GM12878 (cell line): ENCODE data around the gene MLKL. TPM values are rescaled to one million over a fixed set of nuclear protein-coding genes. Genes with fewer than 3 reads are reported as not detected.

Experiments used
- ATAC-seq: fragments of 200-7000 bp; cut with Tn5 transposase; 3 replicates; pipeline ENCODE4 v1.9.1; 2020; ENCODE audit warnings: mild to moderate bottlenecking, moderate library complexity
- BruUV-seq: library from RNA; stranded (reverse); fragments of 400-500 nt; replicated peaks from 2 replicates; lab custom pipeline; 2021; lab: Mats Ljungman, UMichigan
- CTCF ChIA-PET: fragments of 300-600 bp; sonication (Branson Sonifier 250); formaldehyde crosslinking; extraction: SDS; loops from one replicate; lab custom pipeline; 2021; ENCODE audit warnings: inconsistent platforms; lab: Yijun Ruan, JAX
- POLR2A ChIA-PET: fragments of 350-600 bp; formaldehyde crosslinking; extraction: SDS; loops from one replicate; lab custom pipeline; 2021; ENCODE audit warnings: inconsistent platforms; lab: Charles Lee
- RAD21 ChIA-PET: fragments of 300-600 bp; sonication (Branson Sonifier 250); formaldehyde crosslinking; loops from one replicate; lab custom pipeline; 2023; ENCODE audit warnings: antibody characterized with exemption; ENCODE audit not compliant: unreplicated experiment; lab: Charles Lee
- SMC1A ChIA-PET: fragments of 300-600 bp; sonication (Branson Sonifier 250); formaldehyde crosslinking; loops from one replicate; lab custom pipeline; 2023; ENCODE audit not compliant: unreplicated experiment, uncharacterized antibody; lab: Charles Lee
- DNase-seq: peaks from one replicate; pipeline ENCODE4 v3.0.0-alpha.2; 2011; ENCODE audit warnings: low read depth, low spot score
- FAIRE-seq: peaks from 3 replicates; lab custom pipeline; 2011; peaks lifted over from hg19 to GRCh38; lab: Jason Lieb, UNC
- H2AFZ ChIP-seq: 2 replicates; pipeline ENCODE4 v1.6.0; 2011; ENCODE audit warnings: low read depth, low read length, control low read depth; ENCODE audit not compliant: control insufficient read depth
- H3K27ac ChIP-seq: 2 replicates; pipeline ENCODE4 v1.5.1; 2011; ENCODE audit warnings: control low read depth; ENCODE audit not compliant: control insufficient read depth, insufficient read depth
- H3K27me3 ChIP-seq, 2 experiments: replicated peaks in 1 of 2; 2 replicates each; pipeline versions ENCODE4 v1.6.0 to v1.6.1; 2011; ENCODE audit warnings: low read length in 1 of 2; ENCODE audit not compliant: control insufficient read depth in 2 of 2, insufficient read depth in 2 of 2
- H3K36me3 ChIP-seq, 2 experiments: 2 replicates each; pipeline ENCODE4 v1.5.1; 2011; ENCODE audit warnings: low read length in 1 of 2; ENCODE audit not compliant: control insufficient read depth in 2 of 2, insufficient read depth in 2 of 2
- H3K4me1 ChIP-seq: 2 replicates; pipeline ENCODE4 v1.6.1; 2011; ENCODE audit warnings: mild to moderate bottlenecking, low read length, moderate library complexity, mixed read lengths; ENCODE audit not compliant: control insufficient read depth, insufficient read depth
- H3K4me2 ChIP-seq: 2 replicates; pipeline ENCODE4 v1.6.0; 2011; ENCODE audit warnings: control low read depth; ENCODE audit not compliant: control insufficient read depth, insufficient read depth
- H3K4me3 ChIP-seq: fragments of 200-600 bp; sonication (generic); 2 replicates; pipeline ENCODE4 v1.5.1; 2016
- H3K79me2 ChIP-seq: 2 replicates; pipeline ENCODE4 v1.6.0; 2011; ENCODE audit warnings: low read length; ENCODE audit not compliant: control insufficient read depth, insufficient read depth
- H3K9ac ChIP-seq: 2 replicates; pipeline ENCODE4 v1.8.0; 2011; ENCODE audit warnings: low read length, control low read depth, mixed read lengths; ENCODE audit not compliant: control insufficient read depth, insufficient read depth
- H3K9me3 ChIP-seq: replicated peaks from 3 replicates; pipeline ENCODE4 v1.5.1; 2011; ENCODE audit warnings: mild to moderate bottlenecking, low read length; ENCODE audit not compliant: control insufficient read depth, insufficient read depth
- H4K20me1 ChIP-seq: 2 replicates; pipeline ENCODE4 v1.6.0; 2011; ENCODE audit not compliant: control insufficient read depth, insufficient read depth
- BHLHE40 ChIP-seq, 2 experiments: fragments of 450-650 bp in 1 of 2; IDR thresholded peaks; 2 replicates each; pipeline ENCODE4 v1.6.1; 2011 to 2017; ENCODE audit warnings: low read depth in 2 of 2, borderline replicate concordance in 1 of 2, improper control_type of control experiment in 1 of 2, low read length in 1 of 2, mild to moderate bottlenecking in 1 of 2
- CREM ChIP-seq: IDR thresholded peaks from 2 replicates; pipeline ENCODE4 v1.6.1; 2014; ENCODE audit warnings: antibody characterized with exemption, low read depth
- KDM1A ChIP-seq: fragments of 200-600 bp; sonication (generic); IDR thresholded peaks from 2 replicates; pipeline ENCODE4 v1.6.1; 2016; ENCODE audit warnings: borderline replicate concordance
- KLF5 ChIP-seq: fragments of 450-650 bp; IDR thresholded peaks from 2 replicates; pipeline ENCODE4 v1.6.1; 2014; ENCODE audit warnings: mild to moderate bottlenecking; ENCODE audit not compliant: partially characterized antibody
- NFYB ChIP-seq: IDR thresholded peaks from 2 replicates; pipeline ENCODE4 v1.6.1; 2011; ENCODE audit warnings: low read depth, mild to moderate bottlenecking, low read length, improper control_type of control experiment, moderate library complexity; ENCODE audit not compliant: insufficient read depth
- POLR2A ChIP-seq: IDR thresholded peaks from 2 replicates; pipeline ENCODE4 v1.6.1; 2011; ENCODE audit warnings: low read depth, mild to moderate bottlenecking, low read length
- POLR2AphosphoS2 ChIP-seq: IDR thresholded peaks from 2 replicates; pipeline ENCODE4 v1.6.1; 2011; ENCODE audit warnings: low read depth, mild to moderate bottlenecking, low read length, improper control_type of control experiment, moderate library complexity
- RAD21 ChIP-seq: IDR thresholded peaks from 2 replicates; pipeline ENCODE4 v1.6.1; 2011; ENCODE audit warnings: mild to moderate bottlenecking, low read depth, low read length, moderate library complexity; ENCODE audit not compliant: insufficient read depth
- YBX1 ChIP-seq: fragments of 450-650 bp; IDR thresholded peaks from 2 replicates; pipeline ENCODE4 v1.6.1; 2016; ENCODE audit warnings: antibody characterized with exemption
- WGBS: methylation state at CpG from one replicate; pipeline ENCODE4 v1.1.6; 2016; ENCODE audit warnings: low lambda C conversion rate; ENCODE audit not compliant: insufficient replicate concordance, insufficient coverage; ENCODE audit errors: missing lambda C conversion rate; 5-methylcytosine and 5-hydroxymethylcytosine counted together
- in situ Hi-C: fragments of 300-500 bp; cut with MboI; formaldehyde crosslinking; loops from 9 replicates; pipeline ENCODE4 v1.14.3; 2018; ENCODE audit warnings: mixed read lengths
- intact Hi-C: fragments of 100-400 bp; cut with micrococcal nuclease; formaldehyde crosslinking; loops from one replicate; pipeline ENCODE4 v1.14.2; 2022; ENCODE audit not compliant: unreplicated experiment
- polyA plus RNA-seq, 11 experiments: library from polyadenylated mRNA; depleted of rRNA in 4 of 11; unstranded in 6 of 11; stranded (reverse) in 5 of 11; fragments of >200 nt; fragmentation: Nextera tagmentation in 4 of 11; fragmentation: Illumina TruSeq in 1 of 11; extraction: Ambion mirVana in 4 of 11; extraction: Trizol in 1 of 11; gene quantifications; 1 replicate in 1 of 11; 2 replicates in 10 of 11; pipeline versions ENCODE4 v1.2.1 to v1.2.3, GENCODE V29; 2011 to 2016; ENCODE audit warnings: inconsistent platforms in 2 of 11, missing spikeins in 2 of 11, low read depth in 1 of 11
- total RNA-seq, 4 experiments: library from RNA; depleted of rRNA in 3 of 4; stranded (reverse); fragments of >200 nt in 3 of 4; fragmentation: Illumina TruSeq in 1 of 4; extraction: Trizol in 1 of 4; gene quantifications; 2 replicates each; pipeline versions ENCODE4 v1.2.1 to v1.2.3, GENCODE V29; 2013 to 2021

The MLKL gene
- total and polyA plus RNA-seq, 10 of the 15 experiments (the other 5 are each of a cell fraction or from before 2014, with no cell fraction given), result 3.8 to 14.5 (median 11.2) TPM

DNA sequence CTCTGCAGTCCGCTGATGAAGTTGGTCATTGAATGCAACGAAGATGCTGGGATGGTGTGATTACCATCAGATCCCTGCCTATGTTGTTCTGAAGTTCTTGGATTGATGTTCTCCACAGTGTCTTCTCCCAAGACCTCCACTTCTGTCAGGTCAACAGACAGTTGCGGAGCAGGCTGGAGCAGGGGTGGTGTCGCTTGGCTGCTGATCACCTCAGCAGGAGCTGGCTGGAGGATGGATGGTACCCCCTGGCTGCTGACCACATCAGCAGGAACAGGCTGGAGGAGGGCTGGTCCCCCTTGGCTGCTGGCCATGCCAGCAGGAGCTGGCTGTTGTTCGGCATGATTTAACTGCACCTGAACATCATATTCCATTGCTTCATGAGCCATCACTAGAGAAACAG lies 39.6 kb downstream of the MLKL start:
- H3K9me3 ChIP-seq, result no peaks in the 10 kb centered on the region
- ChIA-PET RAD21 (no interaction called here), CTCF (interaction anchor here (0.7 kb wide), 1 partner anchor 43 kb away, joined by 3 read pairs; no protein-coding TSS in a partner anchor), POLR2A (no interaction called here), SMC1A (no interaction called here)
- peaks cover 21% of the 10 kb centered on the region for H3K4me1 ChIP-seq
- ATAC-seq (no peak), DNase-seq (no peak), FAIRE-seq (no peak)
- no peaks in the 10 kb centered on the region for H3K27me3 ChIP-seq
- H3K27ac ChIP-seq, result no peak overlapping the region
- BruUV-seq, result no TSS peak
- peak overlapping the region; percentile 59 for H3K4me2 ChIP-seq
- H4K20me1 ChIP-seq, result peaks cover 12% of the 10 kb centered on the region
- WGBS, result 99% methylated on average over 5 of the region's 5 CpGs
- intact Hi-C loops (no loop called here), in situ Hi-C loops (no loop called here)
- peaks cover 10 to 60% of the 10 kb centered on the region in 2 experiments for H3K36me3 ChIP-seq
- no peak overlapping the region for H3K9ac ChIP-seq
- H3K79me2 ChIP-seq, result peaks cover 91% of the 10 kb centered on the region
- peak; percentile 37; the same call in 1 of the 2 replicates for TF ChIP-seq POLR2A
- no peak for TF ChIP-seq BHLHE40 (IDR thresholded peaks at IDR 0.05; ENCODE audit: borderline replicate concordance in 1 of 2, low read depth in 2 of 2, low read length in 1 of 2)
- no peak overlapping the region for H2AFZ ChIP-seq
- H3K4me3 ChIP-seq, result no peak overlapping the region

- Histone ChIP-seq H3K36me3 (peaks cover 10 to 60% of the 10 kb centered on the region in 2 experiments), H3K4me2 (peak overlapping the region; percentile 59; the same call in 1 of the 2 replicates), H3K27me3 (no peaks in the 10 kb centered on the region), H3K4me1 (peaks cover 21% of the 10 kb centered on the region), H4K20me1 (peaks cover 12% of the 10 kb centered on the region), H3K79me2 (peaks cover 90% of the 10 kb centered on the region), H2AFZ (no peak overlapping the region), H3K27ac (no peak overlapping the region), H3K9me3 (no peaks in the 10 kb centered on the region), H3K4me3 (0 out of 2 replicates have a peak overlapping the region, but pooled peaks have one; percentile 44), H3K9ac (no peak overlapping the region)
- DNase-seq (no peak), FAIRE-seq (no peak), ATAC-seq (no peak)
- BruUV-seq, result no TSS peak
- RAD21 ChIA-PET, result no interaction called here
- in situ Hi-C loops (no loop called here), intact Hi-C loops (no loop called here)
- SMC1A ChIA-PET, result no interaction called here
- TF ChIP-seq NFYB (no peak), POLR2AphosphoS2 (no peak), YBX1 (no peak), KDM1A (no peak), RAD21 (no peak), KLF5 (no peak), CREM (no peak)
- CTCF ChIA-PET, result no interaction called here
- POLR2A ChIA-PET, result no interaction called here
- WGBS, result 95% methylated on average over 4 of the region's 4 CpGs
Measured at GRCh38 chr16:74660383-74660782, 40.3 kb downstream of the MLKL start.
